ENCODE results near the gene EMX1. TPM values are rescaled to one million over a fixed set of nuclear protein-coding genes. Genes with fewer than 3 reads are reported as not detected.

The EMX1 gene
- total RNA-seq, 1 experiment from 2014 or later: not detected

DNA sequence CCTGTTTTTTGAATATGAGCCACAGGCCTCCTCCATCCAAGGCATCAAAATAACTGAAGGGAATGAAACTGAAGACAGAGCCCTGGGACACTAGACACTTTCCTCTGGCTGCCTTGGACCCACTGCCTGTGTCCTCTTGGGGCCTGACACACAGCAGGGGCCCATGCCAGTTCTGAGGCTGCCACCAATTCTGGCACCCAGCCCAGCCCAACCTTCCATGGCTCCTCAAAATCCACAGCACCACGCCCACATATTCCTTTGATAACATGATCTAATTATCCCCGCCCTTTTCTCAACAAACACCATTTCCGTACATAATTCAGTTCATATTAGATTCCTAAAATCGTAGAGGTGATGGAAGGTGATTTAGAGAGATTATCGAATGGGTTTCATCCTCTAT, 64.2 kb downstream of the EMX1 start:
- DNase-seq (no peak), ATAC-seq (no peak)
- H3K9ac ChIP-seq (ENCODE audit: low read length): no peak overlapping the region
- H3K36me3 ChIP-seq (ENCODE audit: low read depth, low read length): no peaks in the 10 kb centered on the region
- CTCF ChIA-PET: no interaction called here
- H3K4me3 ChIP-seq (ENCODE audit: low read length): no peak overlapping the region
- no peaks in the 10 kb centered on the region for H3K27me3 ChIP-seq (ENCODE audit: low read length)
- no peaks in the 10 kb centered on the region for H3K9me2 ChIP-seq (replicated peaks; ENCODE audit: low read length)
- H3K79me2 ChIP-seq (ENCODE audit: low read length): no peaks in the 10 kb centered on the region
- no peak for TF ChIP-seq EZH2 (IDR thresholded peaks at IDR 0.05; ENCODE audit: low read length, unreplicated experiment)
- TF ChIP-seq, protein P1, sequence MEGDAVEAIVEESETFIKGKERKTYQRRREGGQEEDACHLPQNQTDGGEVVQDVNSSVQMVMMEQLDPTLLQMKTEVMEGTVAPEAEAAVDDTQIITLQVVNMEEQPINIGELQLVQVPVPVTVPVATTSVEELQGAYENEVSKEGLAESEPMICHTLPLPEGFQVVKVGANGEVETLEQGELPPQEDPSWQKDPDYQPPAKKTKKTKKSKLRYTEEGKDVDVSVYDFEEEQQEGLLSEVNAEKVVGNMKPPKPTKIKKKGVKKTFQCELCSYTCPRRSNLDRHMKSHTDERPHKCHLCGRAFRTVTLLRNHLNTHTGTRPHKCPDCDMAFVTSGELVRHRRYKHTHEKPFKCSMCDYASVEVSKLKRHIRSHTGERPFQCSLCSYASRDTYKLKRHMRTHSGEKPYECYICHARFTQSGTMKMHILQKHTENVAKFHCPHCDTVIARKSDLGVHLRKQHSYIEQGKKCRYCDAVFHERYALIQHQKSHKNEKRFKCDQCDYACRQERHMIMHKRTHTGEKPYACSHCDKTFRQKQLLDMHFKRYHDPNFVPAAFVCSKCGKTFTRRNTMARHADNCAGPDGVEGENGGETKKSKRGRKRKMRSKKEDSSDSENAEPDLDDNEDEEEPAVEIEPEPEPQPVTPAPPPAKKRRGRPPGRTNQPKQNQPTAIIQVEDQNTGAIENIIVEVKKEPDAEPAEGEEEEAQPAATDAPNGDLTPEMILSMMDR (conservative IDR thresholded peaks at IDR 0.05; ENCODE audit: low read depth, low read length): no peak
- TF ChIP-seq EZH2phosphoT487 (IDR thresholded peaks at IDR 0.05; ENCODE audit: borderline replicate concordance, low read length): no peak
- no peak overlapping the region for H3K27ac ChIP-seq (ENCODE audit: low read length)
- no peak overlapping the region for H2AFZ ChIP-seq (ENCODE audit: low read length)
- H3F3A ChIP-seq (ENCODE audit: low read length, unreplicated experiment): no peaks in the 10 kb centered on the region
- no TSS peak for BruUV-seq (replicated peaks)
- H4K20me1 ChIP-seq (ENCODE audit: low read length): no peaks in the 10 kb centered on the region
- H3K4me2 ChIP-seq (ENCODE audit: low read length): no peak overlapping the region
- POLR2A ChIA-PET (ENCODE audit: unreplicated experiment): no interaction called here
- no peaks in the 10 kb centered on the region for H3K9me3 ChIP-seq (ENCODE audit: low read length)
- intact Hi-C loops (cut with micrococcal nuclease): no loop called here
- peaks cover 11% of the 10 kb centered on the region; the same call in 1 of the 2 replicates for H3K4me1 ChIP-seq (ENCODE audit: insufficient read depth, low read length)

DNA sequence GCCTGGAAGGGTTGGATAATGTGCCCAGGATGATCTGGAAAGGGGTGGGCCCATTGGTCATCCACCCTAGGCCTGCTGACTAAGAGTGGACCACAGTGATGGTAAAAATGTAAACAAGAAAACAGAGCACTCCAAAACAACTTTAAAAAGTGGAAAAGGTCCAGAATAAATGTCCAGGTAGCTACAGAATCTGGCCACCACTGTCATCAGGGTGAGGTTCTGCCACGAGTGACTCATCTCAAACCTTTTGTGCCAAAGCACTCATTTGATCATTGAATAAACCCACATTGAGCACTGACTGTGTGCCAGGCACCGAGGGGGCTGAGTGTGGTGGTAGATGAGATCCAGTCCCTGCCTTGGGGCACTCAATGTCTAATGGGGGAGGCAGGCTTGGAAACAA, 64.9 kb downstream of the EMX1 start:
- Histone ChIP-seq H3K79me2 (ENCODE audit: low read length) (no peaks in the 10 kb centered on the region), H3K4me2 (ENCODE audit: low read length) (no peak overlapping the region), H3K4me1 (ENCODE audit: insufficient read depth, low read length) (peaks cover 11% of the 10 kb centered on the region; the same call in 1 of the 2 replicates), H4K20me1 (ENCODE audit: low read length) (no peaks in the 10 kb centered on the region), H3K9ac (ENCODE audit: low read length) (no peak overlapping the region), H3K36me3 (ENCODE audit: low read depth, low read length) (no peaks in the 10 kb centered on the region), H3K9me3 (ENCODE audit: low read length) (no peaks in the 10 kb centered on the region), H3F3A (ENCODE audit: low read length, unreplicated experiment) (no peaks in the 10 kb centered on the region), H3K27ac (ENCODE audit: low read length) (no peak overlapping the region), H3K27me3 (ENCODE audit: low read length) (no peaks in the 10 kb centered on the region), H3K9me2 (replicated peaks; ENCODE audit: low read length) (no peaks in the 10 kb centered on the region), H2AFZ (ENCODE audit: low read length) (no peak overlapping the region), H3K4me3 (ENCODE audit: low read length) (no peak overlapping the region)
- DNase-seq (peak; percentile 26), ATAC-seq (peak; percentile 64)
- no peak for TF ChIP-seq EZH2phosphoT487 (IDR thresholded peaks at IDR 0.05; ENCODE audit: borderline replicate concordance, low read length)
- TF ChIP-seq, protein P1 (conservative IDR thresholded peaks at IDR 0.05; ENCODE audit: low read depth, low read length): no peak
- TF ChIP-seq EZH2 (IDR thresholded peaks at IDR 0.05; ENCODE audit: low read length, unreplicated experiment): no peak
- ChIA-PET POLR2A (ENCODE audit: unreplicated experiment) (no interaction called here), CTCF (interaction anchor here (0.6 kb wide), 1 partner anchor 71 kb away, joined by 3 read pairs; no protein-coding TSS in a partner anchor)
- intact Hi-C loops (cut with micrococcal nuclease): no loop called here
- no TSS peak for BruUV-seq (replicated peaks)

DNA sequence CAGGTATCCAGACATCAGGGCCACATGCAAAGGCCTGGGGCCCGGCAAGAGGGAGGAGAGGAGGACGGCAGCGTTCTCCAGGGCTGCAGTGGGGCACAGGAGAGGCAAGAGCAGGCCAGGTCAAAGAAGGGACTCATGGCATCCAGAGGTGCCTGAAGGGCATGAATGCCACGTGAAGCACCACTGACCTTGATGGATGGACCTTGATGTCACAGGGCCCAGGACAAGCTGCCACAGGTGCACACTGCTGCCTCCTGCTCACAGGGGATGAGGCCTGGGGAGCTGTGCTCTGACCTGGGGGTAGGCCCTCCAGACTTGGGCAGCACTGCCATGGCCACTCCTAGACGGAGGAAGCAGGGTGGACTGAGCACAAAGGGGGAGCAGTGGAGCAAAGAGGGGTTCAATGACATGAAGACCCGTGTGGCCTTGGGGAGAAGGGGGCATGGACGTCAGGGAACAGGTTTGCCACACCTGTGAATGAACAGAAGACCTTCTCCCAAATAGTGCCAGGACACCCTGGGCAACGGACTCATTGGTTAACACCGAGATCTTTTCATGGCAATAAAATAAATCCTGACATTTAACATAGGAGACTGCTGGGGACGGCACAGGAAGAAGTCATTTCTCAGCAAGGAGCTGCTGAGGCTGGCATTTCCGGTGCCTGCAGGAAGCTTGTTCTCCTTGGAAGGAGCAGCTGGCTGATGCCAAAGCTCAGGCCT, 65.6 kb downstream of the EMX1 start:
- no peak for ATAC-seq
- H3K79me2 ChIP-seq (ENCODE audit: low read length): no peaks in the 10 kb centered on the region

More for the DNA sequence above, 65.6 kb downstream of the EMX1 start:
- Histone ChIP-seq H3K9ac (ENCODE audit: low read length) (no peak overlapping the region), H4K20me1 (ENCODE audit: low read length) (no peaks in the 10 kb centered on the region), H3F3A (ENCODE audit: low read length, unreplicated experiment) (no peaks in the 10 kb centered on the region), H3K27me3 (ENCODE audit: low read length) (no peaks in the 10 kb centered on the region), H3K9me3 (ENCODE audit: low read length) (no peaks in the 10 kb centered on the region), H3K4me1 (ENCODE audit: insufficient read depth, low read length) (peaks cover 11% of the 10 kb centered on the region; the same call in 1 of the 2 replicates), H3K27ac (ENCODE audit: low read length) (no peak overlapping the region), H3K4me3 (ENCODE audit: low read length) (no peak overlapping the region), H3K36me3 (ENCODE audit: low read depth, low read length) (no peaks in the 10 kb centered on the region), H2AFZ (ENCODE audit: low read length) (no peak overlapping the region), H3K4me2 (ENCODE audit: low read length) (no peak overlapping the region), H3K9me2 (replicated peaks; ENCODE audit: low read length) (no peaks in the 10 kb centered on the region)
- ChIA-PET CTCF (interaction anchor here (0.6 kb wide), 1 partner anchor 72 kb away, joined by 3 read pairs; no protein-coding TSS in a partner anchor), POLR2A (ENCODE audit: unreplicated experiment) (no interaction called here)
- TF ChIP-seq, protein P1 (conservative IDR thresholded peaks at IDR 0.05; ENCODE audit: low read depth, low read length): no peak
- no peak for TF ChIP-seq EZH2 (IDR thresholded peaks at IDR 0.05; ENCODE audit: low read length, unreplicated experiment)
- no peak for TF ChIP-seq EZH2phosphoT487 (IDR thresholded peaks at IDR 0.05; ENCODE audit: borderline replicate concordance, low read length)
- intact Hi-C loops (cut with micrococcal nuclease): no loop called here
- BruUV-seq (replicated peaks): no TSS peak
- DNase-seq: no peak
